ENCODE results near the gene RAB23.

Gene RAB23

DNA sequence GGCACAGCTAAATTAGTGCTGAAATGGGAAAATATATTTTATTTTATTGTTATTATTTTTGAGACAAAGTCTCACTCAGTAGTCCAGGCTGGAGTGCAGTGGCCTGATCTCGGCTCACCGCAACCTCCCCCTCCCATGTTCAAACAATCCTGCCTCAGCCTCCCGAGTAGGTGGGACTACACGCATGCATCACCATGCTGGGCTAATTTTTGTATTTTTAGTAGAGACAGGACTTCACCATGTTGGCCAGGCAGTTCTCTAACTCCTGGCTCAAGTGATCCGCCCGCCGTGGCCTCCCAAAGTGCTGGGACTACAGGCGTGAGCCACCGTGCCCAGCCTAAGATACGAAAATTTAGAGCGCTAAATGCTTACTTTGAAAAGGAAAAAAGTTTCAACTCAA lies 4.8 kb downstream of the RAB23 start:
- FAIRE-seq (no peak), DNase-seq (ENCODE audit: insufficient read length, low spot score) (no peak)
- no peak for TF ChIP-seq POLR2A (IDR thresholded peaks at IDR 0.05; ENCODE audit: low read depth, low read length)

DNA sequence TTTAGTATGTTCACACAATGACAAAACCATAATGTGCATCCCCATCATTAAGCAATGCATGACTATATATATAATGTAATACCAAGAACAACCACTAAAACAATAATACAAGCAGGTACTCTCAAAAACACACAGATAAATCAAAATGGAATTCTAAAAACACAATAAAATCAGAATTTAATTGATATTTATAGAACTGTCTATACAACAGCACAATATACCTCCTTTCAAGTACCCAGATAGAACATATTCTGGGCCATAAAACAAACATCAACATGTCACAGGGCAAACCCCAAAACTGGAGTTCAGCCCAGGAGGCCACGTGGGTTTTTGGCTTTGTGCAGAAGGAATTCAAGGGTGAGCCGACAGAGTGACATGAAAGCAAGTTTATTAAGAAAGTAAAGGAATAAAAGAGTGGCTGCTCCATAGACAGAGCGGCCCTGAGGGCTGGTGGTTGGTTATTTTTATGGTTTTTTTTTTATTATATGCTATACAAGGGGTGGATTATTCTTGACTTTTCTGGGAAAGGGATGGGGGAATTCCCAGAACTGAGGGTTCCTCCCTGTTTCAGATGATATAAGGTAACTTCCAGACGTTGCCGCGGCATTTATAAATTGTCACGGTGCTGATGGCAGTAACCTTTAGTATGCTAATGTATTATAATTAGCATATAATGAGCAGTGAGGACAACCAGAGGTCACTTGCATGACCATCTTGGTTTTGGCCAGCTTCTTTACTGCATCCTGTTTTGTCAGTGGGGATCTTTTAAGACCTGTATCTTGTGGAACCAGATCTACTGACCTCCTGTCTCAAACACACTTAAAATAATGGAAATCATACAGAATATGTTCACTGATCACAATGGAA lies 5.6 kb downstream of the RAB23 start:
- TF ChIP-seq POLR2A (IDR thresholded peaks at IDR 0.05; ENCODE audit: low read depth, low read length), result no peak
- DNase-seq (ENCODE audit: insufficient read length, low spot score) (no peak), FAIRE-seq (peak; percentile 11)

DNA sequence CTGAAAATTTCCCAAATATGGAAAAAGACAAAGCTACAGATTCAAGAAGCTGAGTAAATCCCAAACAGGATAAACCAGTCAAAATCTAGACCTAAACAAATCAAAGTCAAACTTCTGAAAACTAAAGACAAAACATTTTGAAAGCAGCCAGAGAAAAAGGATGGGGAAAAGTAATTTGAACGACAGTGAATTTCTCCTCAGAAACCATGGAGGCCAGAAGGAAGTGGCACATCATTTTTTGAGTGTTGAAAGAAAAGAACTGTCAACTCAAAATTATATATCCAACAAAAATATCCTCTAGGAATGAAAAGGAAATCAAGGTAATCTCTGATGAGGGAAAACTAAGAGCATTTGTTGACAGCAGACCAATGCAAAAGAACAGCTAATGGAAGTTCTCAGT lies 6.8 kb downstream of the RAB23 start:
- FAIRE-seq (no peak), DNase-seq (ENCODE audit: insufficient read length, low spot score) (no peak)
- no peak for TF ChIP-seq POLR2A (IDR thresholded peaks at IDR 0.05; ENCODE audit: low read depth, low read length)

DNA sequence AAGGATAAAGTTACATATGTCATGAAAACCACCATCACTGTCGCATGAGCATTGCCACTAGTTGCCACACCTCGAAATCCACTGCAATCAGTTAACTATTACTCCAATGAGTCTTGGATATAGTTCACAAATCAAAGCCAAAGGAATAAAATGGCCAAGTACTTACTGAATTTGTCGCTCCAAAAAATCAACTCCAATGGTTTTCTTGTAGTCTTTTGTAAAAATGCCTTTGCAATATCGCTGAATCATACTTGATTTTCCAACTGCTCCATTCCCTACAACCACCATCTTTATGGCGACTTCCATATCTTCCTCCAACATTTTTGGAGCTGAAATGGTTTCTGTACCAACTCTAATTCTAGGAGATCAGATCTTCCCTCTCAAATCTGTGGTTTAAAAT lies 12.0 kb downstream of the RAB23 start:
- TF ChIP-seq POLR2A (IDR thresholded peaks at IDR 0.05; ENCODE audit: low read depth, low read length), result no peak
- peak; percentile 67 for FAIRE-seq
- DNase-seq (ENCODE audit: insufficient read length, low spot score), result no peak

DNA sequence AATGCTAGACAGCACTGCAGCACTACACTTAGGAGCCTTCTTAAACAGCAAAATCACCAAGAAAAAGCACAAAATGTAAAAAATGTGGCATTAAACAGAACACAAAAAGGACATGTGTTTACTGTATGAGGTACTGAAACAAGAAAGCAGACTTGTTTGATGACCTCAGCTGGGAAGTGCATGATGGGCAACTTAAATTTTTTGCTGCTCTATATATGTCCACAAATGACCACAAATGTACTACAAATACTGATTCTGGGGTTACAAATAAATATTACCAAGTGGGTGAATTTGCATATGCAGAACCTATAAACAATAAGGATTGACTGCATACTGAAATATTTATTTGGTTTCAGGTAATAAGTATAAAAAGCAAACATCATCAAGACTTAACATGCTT lies 13.1 kb downstream of the RAB23 start:
- DNase-seq (ENCODE audit: insufficient read length, low spot score) (no peak), FAIRE-seq (no peak)
- no peak for TF ChIP-seq POLR2A (IDR thresholded peaks at IDR 0.05; ENCODE audit: low read depth, low read length)

DNA sequence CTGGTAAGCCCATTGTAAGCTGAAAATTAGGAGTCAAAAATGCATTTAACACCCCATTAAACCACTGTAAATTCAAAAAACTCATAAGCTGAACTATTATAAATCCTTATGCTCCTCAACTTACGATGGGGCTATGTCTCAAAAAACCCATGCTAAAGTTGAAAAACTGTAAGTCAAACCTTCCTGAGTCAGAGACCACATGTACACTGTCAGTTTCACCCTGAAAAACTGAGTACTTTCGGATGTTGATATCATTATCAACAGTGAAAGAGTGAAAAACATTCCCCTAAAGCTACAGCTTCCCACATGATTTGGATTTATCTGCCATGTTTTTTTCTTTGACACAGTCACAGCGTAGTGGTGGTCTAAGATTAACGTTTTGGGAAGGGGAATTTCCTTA lies 14.2 kb downstream of the RAB23 start:
- DNase-seq (ENCODE audit: insufficient read length, low spot score) (no peak), FAIRE-seq (no peak)
- TF ChIP-seq POLR2A (IDR thresholded peaks at IDR 0.05; ENCODE audit: low read depth, low read length), result no peak

DNA sequence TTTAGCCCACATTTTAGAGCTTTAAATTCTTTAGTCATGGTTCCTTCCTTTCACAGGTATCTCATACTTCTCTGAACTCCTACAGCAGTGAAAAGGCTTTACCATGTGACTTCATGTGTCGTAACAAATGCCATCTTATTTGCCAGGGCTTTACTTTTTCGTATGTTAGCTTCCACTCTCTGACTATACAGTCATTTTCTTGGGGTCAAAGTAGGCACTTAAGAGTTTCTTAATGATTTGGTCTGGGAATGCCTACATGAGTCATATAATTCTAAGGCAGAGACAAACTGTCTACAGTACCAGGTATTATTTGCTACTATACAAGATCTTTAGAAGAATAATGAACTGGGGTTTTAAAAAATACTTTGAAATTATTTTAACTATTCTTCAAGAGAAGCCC lies 15.0 kb downstream of the RAB23 start:
- TF ChIP-seq POLR2A (IDR thresholded peaks at IDR 0.05; ENCODE audit: low read depth, low read length), result no peak
- FAIRE-seq (peak; percentile 94), DNase-seq (ENCODE audit: insufficient read length, low spot score) (peak; percentile 10)

DNA sequence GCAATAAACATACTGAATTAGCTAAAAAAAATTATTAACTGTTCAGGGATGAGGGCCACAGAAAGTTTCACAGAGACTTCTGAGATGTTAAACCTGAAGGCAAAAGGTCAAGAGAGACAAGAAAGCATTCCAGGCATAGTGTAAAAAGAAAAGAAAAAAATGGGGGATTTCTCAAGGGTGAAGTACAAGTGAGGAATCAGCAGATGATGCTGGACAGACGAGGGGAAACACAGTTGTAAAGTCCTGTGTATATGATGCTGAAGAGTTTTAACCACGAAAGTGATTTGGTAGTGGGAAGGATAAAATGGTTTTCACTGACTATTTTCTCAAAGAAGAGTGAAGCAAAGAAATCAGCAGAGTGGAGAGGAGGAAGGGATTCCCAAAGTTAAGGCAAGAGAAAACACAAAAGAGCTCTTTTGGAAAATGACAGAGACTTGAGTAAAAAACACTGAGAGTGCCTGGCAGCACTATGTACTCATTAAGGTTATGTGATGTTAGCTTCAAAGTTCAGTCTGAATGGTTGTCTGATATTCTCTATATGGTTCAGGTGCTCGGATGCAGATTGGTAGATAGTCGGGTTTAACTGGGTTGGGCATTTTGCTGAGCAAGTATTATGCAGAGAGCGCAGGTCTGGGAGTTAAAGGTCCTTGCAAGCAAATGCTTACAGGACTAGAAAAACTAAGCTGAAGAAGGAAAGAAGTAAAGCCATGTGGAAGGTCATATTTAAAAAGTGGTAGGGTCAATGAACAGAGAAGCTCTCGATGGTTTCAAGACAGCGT lies 16.4 kb downstream of the RAB23 start:
- FAIRE-seq (peak; percentile 89), DNase-seq (ENCODE audit: insufficient read length, low spot score) (no peak)
- no peak for TF ChIP-seq POLR2A (IDR thresholded peaks at IDR 0.05; ENCODE audit: low read depth, low read length)

DNA sequence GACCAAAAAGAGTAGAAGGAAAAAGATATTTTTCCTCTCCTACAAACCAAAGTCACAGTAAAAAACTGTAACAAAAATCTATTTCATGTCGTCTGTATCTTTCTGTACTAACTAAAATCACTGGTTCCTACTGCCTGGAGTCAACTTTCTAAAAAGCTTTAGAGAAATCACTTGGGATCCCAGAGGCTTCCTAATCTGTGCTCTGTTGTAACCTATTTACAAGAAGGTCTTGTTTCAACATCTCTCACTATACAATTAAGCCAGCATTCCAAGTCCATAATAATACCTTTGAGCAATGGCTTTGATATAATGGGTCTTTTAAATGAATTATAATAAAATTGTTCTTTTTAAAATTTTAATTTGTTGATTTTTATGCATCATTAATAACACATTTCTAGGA lies 20.4 kb downstream of the RAB23 start:
- FAIRE-seq, result no peak
- no peak for DNase-seq (ENCODE audit: insufficient read length, low spot score)
- TF ChIP-seq POLR2A (IDR thresholded peaks at IDR 0.05; ENCODE audit: low read depth, low read length), result no peak

DNA sequence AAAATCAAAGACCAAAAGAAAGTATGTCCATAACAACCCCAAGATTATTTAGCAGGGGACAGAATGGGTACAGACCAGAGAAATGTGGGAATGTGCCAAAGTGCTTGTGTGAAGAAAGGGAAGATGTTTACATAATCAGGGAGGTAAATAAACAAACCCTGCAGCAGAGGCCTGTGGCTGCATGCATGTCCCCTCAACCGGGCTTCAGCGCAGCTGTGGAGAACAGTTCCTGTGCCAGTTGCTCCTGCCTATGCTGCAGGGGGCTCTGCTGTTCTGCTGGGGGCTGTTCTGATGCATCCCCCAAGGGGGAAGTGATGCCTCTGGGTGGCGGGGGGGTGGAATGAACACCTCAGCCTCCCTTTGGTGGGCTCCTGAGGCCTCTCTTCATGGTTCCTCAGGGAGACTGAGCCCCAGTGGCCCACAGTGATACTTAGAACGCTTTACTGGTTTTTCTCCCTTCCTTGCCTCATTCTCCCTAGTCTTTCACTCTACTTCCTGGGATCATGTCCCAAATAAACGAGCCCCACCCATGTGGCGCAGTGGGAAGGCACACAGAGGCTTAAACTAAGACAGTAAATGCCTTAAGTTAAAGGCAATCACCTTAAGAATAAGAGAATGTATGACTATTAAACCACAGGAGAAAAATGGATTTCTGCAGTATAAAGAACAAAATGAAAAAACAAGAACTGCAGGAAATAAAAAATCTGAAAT lies 23.0 kb downstream of the RAB23 start:
- FAIRE-seq (no peak), DNase-seq (ENCODE audit: insufficient read length, low spot score) (no peak)
- no peak for TF ChIP-seq POLR2A (IDR thresholded peaks at IDR 0.05; ENCODE audit: low read depth, low read length)

DNA sequence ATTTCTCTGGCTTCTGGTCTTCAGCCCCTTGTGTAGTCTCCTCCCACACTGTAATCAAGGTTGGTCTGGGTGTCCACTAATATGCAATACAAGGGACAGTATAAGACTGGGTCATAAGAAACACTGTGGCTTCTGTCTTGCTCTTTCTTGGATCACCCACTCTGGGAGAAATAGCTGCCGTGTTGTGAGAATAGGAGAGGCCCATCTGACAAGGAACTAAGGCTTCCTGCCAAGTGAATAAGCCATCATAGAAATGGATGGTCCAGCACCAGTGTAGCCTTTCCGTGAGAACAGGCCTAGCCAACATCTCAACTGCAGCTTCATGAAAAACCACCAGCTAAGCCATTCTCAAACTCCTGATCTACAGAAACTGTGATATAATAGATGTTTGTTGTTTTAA lies 26.6 kb downstream of the RAB23 start:
- DNase-seq (ENCODE audit: insufficient read length, low spot score) (no peak), FAIRE-seq (peak; percentile 78)
- no peak for TF ChIP-seq POLR2A (IDR thresholded peaks at IDR 0.05; ENCODE audit: low read depth, low read length)

DNA sequence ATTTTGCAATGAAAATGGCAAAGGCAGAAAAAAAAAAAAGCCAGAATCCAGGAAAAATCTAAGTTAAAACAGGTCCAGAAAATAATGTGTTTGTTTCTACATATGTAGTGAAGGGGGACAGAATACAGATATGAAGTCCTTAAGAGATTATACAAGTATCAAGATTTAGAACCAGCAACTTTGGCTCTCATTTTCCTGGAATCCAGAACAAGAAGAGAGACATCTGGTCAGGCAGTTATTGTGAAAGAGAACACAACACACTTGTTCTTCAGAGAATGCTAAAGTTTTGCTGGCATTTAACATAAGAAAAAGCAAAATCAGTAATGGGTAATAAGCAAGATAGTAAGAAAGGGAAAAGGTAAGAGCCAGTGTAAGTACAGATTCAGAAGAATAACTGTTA lies 28.9 kb downstream of the RAB23 start:
- FAIRE-seq (peak; percentile 82), DNase-seq (ENCODE audit: insufficient read length, low spot score) (no peak)
- no peak for TF ChIP-seq POLR2A (IDR thresholded peaks at IDR 0.05; ENCODE audit: low read depth, low read length)

DNA sequence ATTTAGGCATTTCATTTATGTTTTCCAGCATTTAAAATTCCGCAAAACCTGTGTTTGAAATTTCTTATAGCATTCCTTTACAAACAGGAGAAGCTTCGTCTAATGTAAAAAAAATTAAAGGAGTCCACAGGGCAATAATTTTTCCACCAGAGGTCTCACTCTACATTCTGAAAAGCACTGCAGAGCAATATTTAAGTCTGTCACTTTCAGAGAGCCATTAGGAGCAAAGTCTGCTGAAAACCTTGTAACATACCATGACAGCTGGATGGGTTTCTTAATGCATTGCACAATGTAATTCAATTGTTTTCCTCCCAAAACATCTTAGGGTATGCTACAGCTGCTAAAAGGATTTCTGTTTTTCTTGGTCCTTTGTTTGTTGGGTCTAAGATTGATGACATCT lies 32.0 kb downstream of the RAB23 start:
- no peak for DNase-seq (ENCODE audit: insufficient read length, low spot score)
- FAIRE-seq, result peak; percentile 94
- TF ChIP-seq POLR2A (IDR thresholded peaks at IDR 0.05; ENCODE audit: low read depth, low read length), result no peak

DNA sequence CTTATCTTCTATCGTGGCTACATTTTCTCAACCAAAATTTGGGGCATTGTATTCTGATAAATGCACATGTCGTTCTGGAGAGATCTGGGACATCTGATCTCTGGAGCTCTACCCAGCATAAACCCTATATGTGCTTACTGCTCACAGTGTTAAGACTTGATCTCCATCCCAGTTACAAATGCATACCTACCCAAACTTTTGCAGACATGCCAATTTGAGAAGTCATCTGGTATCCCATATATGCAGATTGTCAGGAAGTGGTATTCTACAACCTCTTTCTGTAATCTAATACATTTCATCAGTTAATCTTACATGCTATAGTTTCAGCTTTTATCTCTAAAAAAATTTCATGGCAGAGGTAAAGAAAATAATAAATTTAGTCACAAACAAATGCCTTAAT lies 38.8 kb downstream of the RAB23 start:
- no peak for TF ChIP-seq POLR2A (IDR thresholded peaks at IDR 0.05; ENCODE audit: low read depth, low read length)
- no peak for FAIRE-seq
- DNase-seq (ENCODE audit: insufficient read length, low spot score), result no peak
